ENCODE results near the gene TMEM92. TPM values are rescaled to one million over a fixed set of nuclear protein-coding genes. Genes with fewer than 3 reads are reported as not detected.

TMEM92 gene
- total and polyA plus RNA-seq, 10 of the 15 experiments (the other 5 are each of a cell fraction or from before 2014, with no cell fraction given) = 0.11 to 1.2 (median 0.32) TPM

GRCh38 chr17:50234581-50234980, 39.7 kb upstream of the TMEM92 start (continued):
- no peak for TF ChIP-seq POLR2AphosphoS5 (IDR thresholded peaks at IDR 0.05; ENCODE audit: low read length)

DNA sequence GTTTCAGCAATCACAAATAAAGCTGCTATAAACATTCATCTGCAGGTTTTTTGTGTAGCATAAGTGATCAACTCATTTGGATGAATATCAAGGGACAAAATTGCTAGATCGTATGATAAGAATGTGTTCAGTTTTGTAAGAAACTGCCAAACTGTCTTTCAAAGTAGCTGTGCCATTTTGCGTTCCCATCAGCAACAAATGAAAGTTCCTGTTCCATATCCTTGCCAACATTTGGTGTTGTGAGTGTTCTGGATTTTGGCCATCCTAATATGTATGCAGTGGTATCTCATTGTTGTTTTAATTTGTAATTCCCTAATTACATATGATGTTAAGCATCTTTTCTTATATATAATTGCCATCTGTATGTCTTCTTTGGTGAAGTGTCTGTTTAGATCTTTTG, 36.4 kb upstream of the TMEM92 start:
- no peaks in the 10 kb centered on the region for H3K79me2 ChIP-seq (ENCODE audit: control insufficient read depth, insufficient read depth, low read length)
- no peak for FAIRE-seq
- ChIA-PET POLR2A (no interaction called here), SMC1A (ENCODE audit: uncharacterized antibody, unreplicated experiment) (interaction anchor here (1.5 kb wide), 1 partner anchor 18 kb away, joined by 3 read pairs; no protein-coding TSS in a partner anchor), CTCF (interaction anchor here (0.9 to 1.0 kb wide), 2 partner anchors 19 to 21 kb away, joined by 4 read pairs; no protein-coding TSS in a partner anchor), RAD21 (ENCODE audit: unreplicated experiment) (no interaction called here)
- H3K9ac ChIP-seq (ENCODE audit: control insufficient read depth, insufficient read depth, low read length) = no peak overlapping the region
- no peaks in the 10 kb centered on the region; the same call in 2 of the 3 replicates for H3K9me3 ChIP-seq (replicated peaks; ENCODE audit: control insufficient read depth, insufficient read depth, low read length)
- no peak overlapping the region for H3K27ac ChIP-seq (ENCODE audit: control insufficient read depth, insufficient read depth)
- no peaks in the 10 kb centered on the region for H4K20me1 ChIP-seq (ENCODE audit: control insufficient read depth, insufficient read depth)
- TF ChIP-seq CTCF (IDR thresholded peaks at IDR 0.05 in 2 of 3, conservative IDR thresholded peaks at IDR 0.05 in 1 of 3; ENCODE audit: control insufficient read depth in 2 of 3, extremely low read depth in 1 of 3, insufficient read depth in 1 of 3, low read depth in 3 of 3, low read length in 3 of 3) (no peak), NR2C2 (IDR thresholded peaks at IDR 0.05; ENCODE audit: borderline replicate concordance, control insufficient read depth, insufficient read length, low read depth) (no peak), RB1 (IDR thresholded peaks at IDR 0.05; ENCODE audit: borderline replicate concordance) (no peak), STAT3 (IDR thresholded peaks at IDR 0.05; ENCODE audit: low read depth, low read length) (no peak), HCFC1 (IDR thresholded peaks at IDR 0.05; ENCODE audit: low read length) (no peak), CBFB (IDR thresholded peaks at IDR 0.05; ENCODE audit: low read depth) (no peak), FOXK2 (IDR thresholded peaks at IDR 0.05) (no peak), MEF2B (IDR thresholded peaks at IDR 0.05; ENCODE audit: partially characterized antibody, poor library complexity, severe bottlenecking) (no peak)
- no TSS peak for BruUV-seq (replicated peaks)
- H3K4me2 ChIP-seq (ENCODE audit: control insufficient read depth, insufficient read depth) = no peak overlapping the region
- intact Hi-C loops (cut with micrococcal nuclease; ENCODE audit: unreplicated experiment) (no loop called here), in situ Hi-C loops (cut with MboI) (no loop called here)
- ATAC-seq = no peak
- no peaks in the 10 kb centered on the region for H3K4me1 ChIP-seq (ENCODE audit: control insufficient read depth, insufficient read depth, low read length)
- no peak for DNase-seq (ENCODE audit: low read depth, low spot score)
- WGBS (ENCODE audit: insufficient coverage, insufficient replicate concordance, low lambda C conversion rate, missing lambda C conversion rate) = 2% methylated on average over 2 of the region's 2 CpGs
- H3K4me3 ChIP-seq = no peak overlapping the region
- H3K27me3 ChIP-seq (replicated peaks in 1 of 2; ENCODE audit: control insufficient read depth in 2 of 2, insufficient read depth in 2 of 2, low read length in 1 of 2) = no peaks in the 10 kb centered on the region
- no peak overlapping the region for H2AFZ ChIP-seq (ENCODE audit: control insufficient read depth, low read depth, low read length)
- H3K36me3 ChIP-seq (ENCODE audit: control insufficient read depth in 2 of 2, insufficient read depth in 2 of 2, low read length in 1 of 2) = no peaks in the 10 kb centered on the region

Data from GM12878 (cell line).